Right renal cortex interstitium (tissue), 3 donors: ENCODE data around the gene KISS1. TPM values are rescaled to one million over a fixed set of nuclear protein-coding genes. Genes with fewer than 3 reads are reported as not detected.

Source experiments
- DNase-seq, 3 donors: peaks; one replicate each; pipeline ENCODE4 v3.0.0-alpha.2; 2013; ENCODE audit warnings: low read depth in 3 of 3, low spot score in 2 of 3
- polyA plus RNA-seq, 3 donors: library from polyadenylated mRNA; unstranded; fragments of 120-200 nt; gene quantifications; one replicate each; pipeline ENCODE4 v1.2.1, GENCODE V29; 2013; ENCODE audit not compliant: insufficient read length in 3 of 3

The KISS1 gene
- polyA plus RNA-seq, 3 donors, result 0.35 to 1.4 (median 1.3) TPM

GRCh38 chr1:204194080-204194479 lies 2.2 kb downstream of the KISS1 start:
- no peak for DNase-seq

GRCh38 chr1:204192589-204193352 lies 3.5 kb downstream of the KISS1 start:
- no peak for DNase-seq

- DNase-seq, result no peak
Observed at GRCh38 chr1:204192046-204192445, 4.2 kb downstream of the KISS1 start.

GRCh38 chr1:204191456-204191855 lies 4.8 kb downstream of the KISS1 start:
- DNase-seq, result no peak

- no peak for DNase-seq
Observed at GRCh38 chr1:204190212-204191211, 5.8 kb downstream of the KISS1 start.

GRCh38 chr1:204188959-204189639 lies 7.2 kb downstream of the KISS1 start:
- no peak for DNase-seq

- no peak for DNase-seq
Observed at GRCh38 chr1:204186597-204186996, 9.7 kb downstream of the KISS1 start.

- no peak for DNase-seq
Observed at GRCh38 chr1:204181116-204181515, 15.2 kb downstream of the KISS1 start.

GRCh38 chr1:204180133-204180532 lies 16.2 kb downstream of the KISS1 start:
- DNase-seq, result no peak

- no peak for DNase-seq
Observed at GRCh38 chr1:204178487-204179281, 17.6 kb downstream of the KISS1 start.

GRCh38 chr1:204177133-204177532 lies 19.2 kb downstream of the KISS1 start:
- no peak for DNase-seq

- DNase-seq, result no peak
Observed at GRCh38 chr1:204176049-204176448, 20.2 kb downstream of the KISS1 start.

GRCh38 chr1:204174958-204175357 lies 21.3 kb downstream of the KISS1 start:
- DNase-seq, result no peak

- DNase-seq, result no peak
Observed at GRCh38 chr1:204172404-204173029, 23.8 kb downstream of the KISS1 start.

- no peak for DNase-seq
Observed at GRCh38 chr1:204171751-204172178, 24.5 kb downstream of the KISS1 start.

- DNase-seq, result no peak
Observed at GRCh38 chr1:204170494-204171155, 25.7 kb downstream of the KISS1 start.

- DNase-seq, result no peak
Observed at GRCh38 chr1:204169858-204170257, 26.4 kb downstream of the KISS1 start.

- no peak for DNase-seq
Observed at GRCh38 chr1:204167730-204168129, 28.6 kb downstream of the KISS1 start.

- no peak for DNase-seq
Observed at GRCh38 chr1:204166219-204166618, 30.1 kb downstream of the KISS1 start, which contains the start of gene REN. REN (minus strand) TSS chr1:204166337; CDS start chr1:204166293, 44 bp downstream.
